Uterus (tissue), 2 donors: ENCODE measurements around the gene SMOC1.

ENCODE experiments used
- CTCF ChIP-seq, 4 experiments: fragments of 200-600 bp in 2 of 4; fragments of 450-650 bp in 2 of 4; sonication (generic) in 2 of 4; IDR thresholded peaks; one replicate each; pipeline ENCODE4 v1.5.1; 2016 to 2019; ENCODE audit warnings: antibody characterized with exemption in 4 of 4, mild to moderate bottlenecking in 2 of 4, moderate library complexity in 1 of 4
- POLR2A ChIP-seq, 2 donors: fragments of 450-650 bp; IDR thresholded peaks; one replicate each; pipeline ENCODE4 v1.6.1; 2016; ENCODE audit warnings: antibody characterized with exemption in 2 of 2, mild to moderate bottlenecking in 1 of 2, moderate library complexity in 1 of 2

- no peak for TF ChIP-seq CTCF (IDR thresholded peaks at IDR 0.05)
- no peak for TF ChIP-seq POLR2A (IDR thresholded peaks at IDR 0.05)
Measured at GRCh38 chr14:69989622-69990021, 110.4 kb downstream of the SMOC1 start.
